Peyer's patch (tissue), 4 donors: ENCODE data around the gene COMMD7. TPM values are rescaled to one million over a fixed set of nuclear protein-coding genes. Genes with fewer than 3 reads are reported as not detected.
"Not testable (repeated sequence)": the region's sequence is repeated elsewhere in the genome, so short reads cannot be mapped to it uniquely, and the experiment has no call there.

Experiments used
- DNase-seq, 3 donors: peaks; one replicate each; pipeline ENCODE4 v3.0.0-alpha.2; 2017 to 2019
- H3K27ac ChIP-seq, 4 donors: fragments of 200-600 bp; sonication (generic); one replicate each; pipeline ENCODE4 v1.5.1; 2016 to 2019
- H3K27me3 ChIP-seq, 2 donors: fragments of 200-600 bp; sonication (generic); one replicate each; pipeline ENCODE4 v1.5.1; 2019
- H3K36me3 ChIP-seq, 3 donors: fragments of 200-600 bp; sonication (generic); one replicate each; pipeline ENCODE4 v1.5.1; 2016 to 2019
- H3K4me1 ChIP-seq, 4 donors: fragments of 200-600 bp; sonication (generic); one replicate each; pipeline ENCODE4 v1.5.1; 2016 to 2019
- H3K4me3 ChIP-seq, 4 donors: fragments of 200-600 bp; sonication (generic); 1 replicate in 3 of 4; 2 replicates in 1 of 4; pipeline ENCODE4 v1.5.1; 2016 to 2019; ENCODE audit warnings: mild to moderate bottlenecking in 1 of 4
- H3K9me3 ChIP-seq, 4 donors: fragments of 200-600 bp; sonication (generic); one replicate each; pipeline ENCODE4 v1.5.1; 2016 to 2019; ENCODE audit warnings: mild to moderate bottlenecking in 1 of 4
- CTCF ChIP-seq, 6 experiments: fragments of 450-650 bp in 4 of 6; fragments of 200-600 bp in 2 of 6; sonication (generic) in 1 of 6; IDR thresholded peaks; one replicate each; pipeline ENCODE4 v1.5.1; 2017 to 2019; ENCODE audit warnings: antibody characterized with exemption in 6 of 6, mild to moderate bottlenecking in 3 of 6, moderate library complexity in 1 of 6
- POLR2A ChIP-seq, 2 donors: fragments of 450-650 bp; IDR thresholded peaks; one replicate each; pipeline ENCODE4 v1.5.1; 2017; ENCODE audit warnings: antibody characterized with exemption in 2 of 2, mild to moderate bottlenecking in 2 of 2, moderate library complexity in 2 of 2
- total RNA-seq, 4 donors: library from RNA; depleted of rRNA; stranded (reverse); fragments of >200 nt; gene quantifications; one replicate each; pipeline ENCODE4 v1.1.0, GENCODE V29; 2016

COMMD7 gene
- total RNA-seq, 4 donors from 2014 or later, result 7.9 to 16.3 (median 10.5) TPM

GRCh38 chr20:32702706-32703425 lies 40.4 kb downstream of the COMMD7 start:
- Histone ChIP-seq H3K36me3 (peaks cover 0 to 53% (median 0%) of the 10 kb centered on the region in 3 donors), H3K4me1 (no peaks in the 10 kb centered on the region), H3K27ac (no peak overlapping the region), H3K27me3 (no peaks in the 10 kb centered on the region), H3K4me3 (no peak overlapping the region), H3K9me3 (no peaks in the 10 kb centered on the region)
- DNase-seq, result no peak
- TF ChIP-seq CTCF (IDR thresholded peaks at IDR 0.05) (no peak), POLR2A (IDR thresholded peaks at IDR 0.05) (no peak)

GRCh38 chr20:32697608-32698007 lies 45.7 kb downstream of the COMMD7 start:
- Histone ChIP-seq H3K27ac (no peak overlapping the region), H3K4me1 (no peaks in the 10 kb centered on the region), H3K4me3 (no peak overlapping the region), H3K27me3 (no peaks in the 10 kb centered on the region), H3K36me3 (peaks cover 0 to 18% (median 0%) of the 10 kb centered on the region in 3 donors), H3K9me3 (no peaks in the 10 kb centered on the region)
- TF ChIP-seq CTCF (IDR thresholded peaks at IDR 0.05), result no peak
- TF ChIP-seq POLR2A (IDR thresholded peaks at IDR 0.05), result no peak
- no peak for DNase-seq

- Histone ChIP-seq H3K36me3 (no peaks in the 10 kb centered on the region), H3K9me3 (no peaks in the 10 kb centered on the region), H3K4me1 (no peaks in the 10 kb centered on the region), H3K27ac (no peak overlapping the region), H3K4me3 (no peak overlapping the region), H3K27me3 (no peaks in the 10 kb centered on the region)
- DNase-seq, result no peak
- no peak for TF ChIP-seq POLR2A (IDR thresholded peaks at IDR 0.05)
- TF ChIP-seq CTCF (IDR thresholded peaks at IDR 0.05), result no peak
These were observed 48.2 kb downstream of the COMMD7 start for GRCh38 chr20:32695089-32695488.

GRCh38 chr20:32688966-32689365 lies 54.3 kb downstream of the COMMD7 start:
- H3K36me3 ChIP-seq, H3K4me3 ChIP-seq, H3K9me3 ChIP-seq, DNase-seq, H3K4me1 ChIP-seq, H3K27me3 ChIP-seq, H3K27ac ChIP-seq: not testable (repeated sequence)

- Histone ChIP-seq H3K27me3 (no peaks in the 10 kb centered on the region), H3K27ac (no peak overlapping the region), H3K4me3 (no peak overlapping the region), H3K36me3 (no peaks in the 10 kb centered on the region), H3K9me3 (no peaks in the 10 kb centered on the region), H3K4me1 (no peaks in the 10 kb centered on the region)
- TF ChIP-seq POLR2A (IDR thresholded peaks at IDR 0.05), result no peak
- no peak for TF ChIP-seq CTCF (IDR thresholded peaks at IDR 0.05)
- DNase-seq, result no peak
These were observed 56.1 kb downstream of the COMMD7 start for GRCh38 chr20:32687180-32687532.

- H3K9me3 ChIP-seq, result no peaks in the 10 kb centered on the region
- no peak overlapping the region for H3K27ac ChIP-seq
- H3K27me3 ChIP-seq, result no peaks in the 10 kb centered on the region
- TF ChIP-seq POLR2A (IDR thresholded peaks at IDR 0.05), result no peak
- no peak for TF ChIP-seq CTCF (IDR thresholded peaks at IDR 0.05)
- DNase-seq, result no peak
- no peaks in the 10 kb centered on the region for H3K4me1 ChIP-seq
- H3K36me3 ChIP-seq, result no peaks in the 10 kb centered on the region
- no peak overlapping the region for H3K4me3 ChIP-seq
These were observed 56.6 kb downstream of the COMMD7 start for GRCh38 chr20:32686530-32687179.
